A549 (cell line): ENCODE results near the gene OR8B4. TPM values are rescaled to one million over a fixed set of nuclear protein-coding genes. Genes with fewer than 3 reads are reported as not detected.

Source experiments
- ATAC-seq, 2 experiments: fragments of 200-7000 bp in 1 of 2; fragments of >200 bp in 1 of 2; cut with Nextera tagmentation in 1 of 2; cut with Tn5 transposase in 1 of 2; 3 replicates each; pipeline versions ENCODE4 v1.8.0 to v1.9.1; 2018 to 2020; ENCODE audit warnings: mild to moderate bottlenecking in 1 of 2, moderate library complexity in 1 of 2
- CTCF ChIA-PET: fragments of 300-600 bp; sonication (Branson Sonifier 250); formaldehyde crosslinking; extraction: SDS; loops from one replicate; lab custom pipeline; 2021; ENCODE audit warnings: antibody characterized with exemption, inconsistent platforms; lab: Yijun Ruan, JAX
- POLR2A ChIA-PET: fragments of 350-600 bp; formaldehyde crosslinking; extraction: SDS; loops from one replicate; lab custom pipeline; 2021; ENCODE audit warnings: antibody characterized with exemption, inconsistent platforms; lab: Yijun Ruan, JAX
- DNase-seq, 2 experiments: peaks; one replicate each; pipeline versions ENCODE4 v3.0.0 to v3.0.0-alpha.2; 2011 to 2016; ENCODE audit warnings: low read depth in 1 of 2, low spot score in 1 of 2
- FAIRE-seq: peaks from 2 replicates; lab custom pipeline; 2011; peaks lifted over from hg19 to GRCh38; lab: Jason Lieb, UNC
- H3K27ac ChIP-seq, 2 experiments: fragments of >200 bp; sonication (Bioruptor Twin); formaldehyde crosslinking; 3 replicates each; pipeline ENCODE4 v1.5.1; 2016 to 2017
- H3K4me1 ChIP-seq: fragments of >200 bp; sonication (Bioruptor Twin); formaldehyde crosslinking; 3 replicates; pipeline ENCODE4 v1.6.1; 2016
- H3K4me2 ChIP-seq: fragments of >200 bp; sonication (Bioruptor Twin); formaldehyde crosslinking; 3 replicates; pipeline ENCODE4 v1.6.1; 2016
- H3K4me3 ChIP-seq: fragments of >200 bp; sonication (Bioruptor Twin); formaldehyde crosslinking; 3 replicates; pipeline ENCODE4 v1.5.1; 2016
- H3K9me3 ChIP-seq: fragments of >200 bp; sonication (Bioruptor Twin); formaldehyde crosslinking; 3 replicates; pipeline ENCODE4 v1.6.1; 2016
- BHLHE40 ChIP-seq: IDR thresholded peaks from 2 replicates; pipeline ENCODE4 v1.6.1; 2012; ENCODE audit warnings: low read depth, low read length, inconsistent platforms
- CBX8 ChIP-seq: fragments of 200-600 bp; sonication (generic); IDR thresholded peaks from 2 replicates; pipeline ENCODE4 v1.6.1; 2016
- EP300 ChIP-seq, 2 experiments: fragments of >200 bp; sonication (Bioruptor Twin); formaldehyde crosslinking; IDR thresholded peaks; 2 replicates in 1 of 2; 3 replicates in 1 of 2; pipeline ENCODE4 v1.6.1; 2016 to 2017
- ESRRA ChIP-seq: fragments of 150-350 bp; IDR thresholded peaks from 2 replicates; pipeline ENCODE4 v1.6.1; 2014; ENCODE audit warnings: mild to moderate bottlenecking, low read length, borderline replicate concordance
- FOXS1 ChIP-seq: fragments of 250-450 bp; sonication (Bioruptor Pico); IDR thresholded peaks from 2 replicates; pipeline ENCODE4 v1.5.0; 2020; ENCODE audit warnings: mild to moderate bottlenecking, moderate library complexity
- HDAC2 ChIP-seq: fragments of 200-600 bp; sonication (generic); IDR thresholded peaks from 2 replicates; pipeline ENCODE4 v1.6.1; 2016
- JUN ChIP-seq, 2 experiments: fragments of >200 bp; sonication (Bioruptor Twin); formaldehyde crosslinking; IDR thresholded peaks; 2 replicates in 1 of 2; 3 replicates in 1 of 2; pipeline ENCODE4 v1.6.1; 2016 to 2017
- MAZ ChIP-seq: fragments of 150-350 bp; IDR thresholded peaks from 2 replicates; pipeline ENCODE4 v1.6.1; 2014; ENCODE audit warnings: antibody characterized with exemption, low read depth, low read length, borderline replicate concordance
- NPAS2 ChIP-seq: fragments of 250-450 bp; sonication (Bioruptor Pico); IDR thresholded peaks from 2 replicates; pipeline ENCODE4 v1.8.0; 2022; ENCODE audit warnings: mild to moderate bottlenecking, moderate library complexity, borderline replicate concordance
- PHF8 ChIP-seq: fragments of 200-600 bp; sonication (generic); IDR thresholded peaks from 2 replicates; pipeline ENCODE4 v1.6.1; 2016; ENCODE audit warnings: low read depth, mild to moderate bottlenecking, antibody characterized with exemption, moderate library complexity, borderline replicate concordance
- POLR2A ChIP-seq: IDR thresholded peaks from 2 replicates; pipeline ENCODE4 v1.6.1; 2012; ENCODE audit warnings: mild to moderate bottlenecking, low read length
- RAD21 ChIP-seq, 2 experiments: fragments of >200 bp in 1 of 2; sonication (Bioruptor Twin) in 1 of 2; formaldehyde crosslinking in 1 of 2; IDR thresholded peaks in 1 of 2; conservative IDR thresholded peaks in 1 of 2; 2 replicates in 1 of 2; 3 replicates in 1 of 2; pipeline ENCODE4 v1.6.1; 2012 to 2018; ENCODE audit warnings: inconsistent platforms in 1 of 2
- RFX5 ChIP-seq: fragments of 450-650 bp; IDR thresholded peaks from 2 replicates; pipeline ENCODE4 v1.7.1; 2014; ENCODE audit warnings: antibody characterized with exemption, mild to moderate bottlenecking, moderate library complexity
- SMC3 ChIP-seq: fragments of >200 bp; sonication (Bioruptor Twin); formaldehyde crosslinking; IDR thresholded peaks from 3 replicates; pipeline ENCODE4 v1.6.1; 2018; ENCODE audit warnings: inconsistent platforms
- SREBF2 ChIP-seq: fragments of 450-650 bp; IDR thresholded peaks from 2 replicates; pipeline ENCODE4 v1.6.1; 2014; ENCODE audit warnings: mild to moderate bottlenecking, moderate library complexity
- ZC3H11A ChIP-seq: fragments of 450-650 bp; IDR thresholded peaks from 2 replicates; pipeline ENCODE4 v1.6.1; 2014; ENCODE audit warnings: antibody characterized with exemption, mild to moderate bottlenecking
- ZSCAN20 ChIP-seq: fragments of 250-450 bp; sonication (Bioruptor Pico); IDR thresholded peaks from 2 replicates; pipeline ENCODE4 v1.8.0; 2022; ENCODE audit warnings: mild to moderate bottlenecking, moderate library complexity
- WGBS: methylation state at CpG from one replicate; pipeline ENCODE4 v1.1.6; 2017; ENCODE audit errors: missing lambda C conversion rate; 5-methylcytosine and 5-hydroxymethylcytosine counted together
- polyA plus RNA-seq, 4 experiments: library from polyadenylated mRNA; depleted of rRNA in 3 of 4; stranded (reverse); fragments of >200 nt; fragmentation: RNase III in 1 of 4; extraction: RNeasy Plus Mini Kit Qiagen cat#74134 plus additional on column Dnase treatment in 1 of 4; gene quantifications; 2 replicates in 3 of 4; 3 replicates in 1 of 4; pipeline ENCODE4 v1.2.3, GENCODE V29; 2011 to 2017
- TF ChIP-seq, protein P1 (sequence below): fragments of >200 bp; sonication (Bioruptor Twin); formaldehyde crosslinking; IDR thresholded peaks from 3 replicates; pipeline ENCODE4 v1.5.1; 2016
- TF ChIP-seq, protein P2 (sequence below): fragments of 250-450 bp; sonication (Bioruptor Pico); IDR thresholded peaks from 2 replicates; pipeline ENCODE4 v1.5.0; 2021; ENCODE audit warnings: mild to moderate bottlenecking, moderate library complexity, borderline replicate concordance

OR8B4 gene
- polyA plus RNA-seq, 2 of the 4 experiments (the other 2 are of a cell fraction), result not detected

DNA sequence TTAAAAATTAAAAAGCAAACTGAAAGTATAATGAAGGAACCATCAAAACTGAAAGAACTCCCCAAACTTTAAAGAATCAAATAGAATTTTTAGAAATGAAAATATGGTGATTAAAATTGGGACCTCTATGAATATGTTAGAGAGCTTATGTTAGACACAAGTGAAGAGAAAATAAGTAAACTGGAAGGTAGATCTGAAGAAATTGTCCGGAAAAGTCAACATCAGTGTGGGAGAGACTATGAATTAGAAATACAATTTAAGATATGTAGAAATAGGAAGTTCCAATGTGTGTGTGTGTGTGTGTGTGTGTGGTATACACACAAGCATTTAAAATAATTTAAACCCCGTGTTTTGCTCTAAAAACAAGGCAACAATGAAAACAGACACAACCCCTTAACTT is 4.9 kb upstream of the OR8B4 start:
- POLR2A ChIA-PET, result no interaction called here
- Histone ChIP-seq H3K9me3 (no peaks in the 10 kb centered on the region), H3K4me3 (no peak overlapping the region), H3K27ac (no peak overlapping the region), H3K4me2 (no peak overlapping the region), H3K4me1 (no peaks in the 10 kb centered on the region)
- FAIRE-seq, result no peak
- DNase-seq, result no peak
- WGBS, result 21% methylated on average over 2 of the region's 2 CpGs
- TF ChIP-seq EP300 (IDR thresholded peaks at IDR 0.05), result no peak
- no peak for TF ChIP-seq JUN (IDR thresholded peaks at IDR 0.05)
- TF ChIP-seq SMC3, result no peak
- TF ChIP-seq FOXS1 (CRISPR knock-in tag), result no peak
- TF ChIP-seq PHF8, result no peak
- TF ChIP-seq ESRRA, result no peak
- no peak for TF ChIP-seq NPAS2 (CRISPR knock-in tag)
- TF ChIP-seq HDAC2, result no peak
- no peak for TF ChIP-seq ZC3H11A
- TF ChIP-seq CBX8, result no peak
- ATAC-seq, result no peak
- CTCF ChIA-PET, result interaction anchor here (0.7 to 1.7 kb wide), 3 partner anchors 20 to 28 kb away, joined by 3 to 5 read pairs (median 4); no protein-coding TSS in a partner anchor

DNA sequence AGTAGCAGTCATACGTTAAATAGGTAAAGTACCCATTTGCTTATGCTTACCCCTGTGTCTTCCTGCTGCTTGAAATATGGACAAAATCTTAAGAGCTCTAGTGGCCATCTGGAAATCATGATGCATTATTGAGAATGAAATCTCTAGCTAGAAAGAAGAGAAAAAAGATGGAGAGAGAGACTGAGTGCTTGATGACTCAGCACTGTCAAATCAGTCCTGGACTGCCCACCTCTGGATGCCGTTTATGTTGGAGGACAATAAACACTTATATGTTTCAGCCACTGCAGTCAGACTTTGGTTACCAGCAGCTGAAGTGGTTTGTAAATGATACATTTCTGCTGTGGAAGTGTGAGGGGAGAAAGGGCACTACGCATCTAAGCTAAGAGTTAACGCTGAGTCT is 3.6 kb downstream of the OR8B4 start:
- no peaks in the 10 kb centered on the region for H3K4me1 ChIP-seq
- TF ChIP-seq HDAC2 (no peak), ESRRA (no peak), MAZ (no peak), ZSCAN20 (CRISPR knock-in tag) (no peak), POLR2A (no peak), BHLHE40 (no peak), PHF8 (no peak)
- H3K4me3 ChIP-seq, result no peak overlapping the region
- ChIA-PET POLR2A (no interaction called here), CTCF (interaction anchor here (1.5 kb wide), 1 partner anchor 19 kb away, joined by 3 read pairs; no protein-coding TSS in a partner anchor)
- FAIRE-seq (no peak), DNase-seq (no peak), ATAC-seq (no peak)
- H3K4me2 ChIP-seq, result no peak overlapping the region
- 41% methylated on average over 4 of the region's 4 CpGs for WGBS
- no peak overlapping the region for H3K27ac ChIP-seq
- no peaks in the 10 kb centered on the region for H3K9me3 ChIP-seq

DNA sequence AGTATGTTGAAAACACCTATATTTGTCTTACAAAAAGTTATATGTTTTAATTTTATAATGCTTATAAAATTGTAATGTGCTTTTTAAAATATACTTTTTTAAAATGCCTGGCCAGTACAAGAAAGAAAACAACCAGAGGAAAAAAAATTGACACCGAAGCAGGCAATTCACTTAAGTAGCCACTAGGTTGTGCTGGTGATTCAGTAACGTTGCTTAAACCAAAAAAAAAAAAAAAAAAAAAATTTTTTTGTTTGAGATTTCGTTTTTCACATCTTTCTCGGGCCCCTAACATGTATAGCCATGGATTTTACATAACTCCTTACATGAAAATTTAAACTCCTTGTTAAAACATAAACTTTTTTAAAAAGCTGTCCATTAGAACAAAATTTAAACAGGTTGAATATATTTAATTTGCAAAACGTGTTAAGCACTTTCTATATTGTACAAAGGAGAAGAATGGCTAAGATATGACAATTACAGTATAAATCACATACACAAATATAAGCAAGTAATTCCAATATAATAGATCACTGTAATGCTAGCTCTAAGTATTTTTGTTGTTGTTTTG is 9.2 kb downstream of the OR8B4 start:
- FAIRE-seq (no peak), DNase-seq (peak; percentile 10 to 56), ATAC-seq (no peak)
- POLR2A ChIA-PET, result no interaction called here
- TF ChIP-seq, protein P1, sequence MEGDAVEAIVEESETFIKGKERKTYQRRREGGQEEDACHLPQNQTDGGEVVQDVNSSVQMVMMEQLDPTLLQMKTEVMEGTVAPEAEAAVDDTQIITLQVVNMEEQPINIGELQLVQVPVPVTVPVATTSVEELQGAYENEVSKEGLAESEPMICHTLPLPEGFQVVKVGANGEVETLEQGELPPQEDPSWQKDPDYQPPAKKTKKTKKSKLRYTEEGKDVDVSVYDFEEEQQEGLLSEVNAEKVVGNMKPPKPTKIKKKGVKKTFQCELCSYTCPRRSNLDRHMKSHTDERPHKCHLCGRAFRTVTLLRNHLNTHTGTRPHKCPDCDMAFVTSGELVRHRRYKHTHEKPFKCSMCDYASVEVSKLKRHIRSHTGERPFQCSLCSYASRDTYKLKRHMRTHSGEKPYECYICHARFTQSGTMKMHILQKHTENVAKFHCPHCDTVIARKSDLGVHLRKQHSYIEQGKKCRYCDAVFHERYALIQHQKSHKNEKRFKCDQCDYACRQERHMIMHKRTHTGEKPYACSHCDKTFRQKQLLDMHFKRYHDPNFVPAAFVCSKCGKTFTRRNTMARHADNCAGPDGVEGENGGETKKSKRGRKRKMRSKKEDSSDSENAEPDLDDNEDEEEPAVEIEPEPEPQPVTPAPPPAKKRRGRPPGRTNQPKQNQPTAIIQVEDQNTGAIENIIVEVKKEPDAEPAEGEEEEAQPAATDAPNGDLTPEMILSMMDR, result peak; percentile 56
- peak; percentile 57 to 61; a peak in 4 of 5 replicates for TF ChIP-seq RAD21 (conservative IDR thresholded peaks at IDR 0.05 in 1 of 2, IDR thresholded peaks at IDR 0.05 in 1 of 2)
- peak; percentile 38; the same call in 1 of the 3 replicates for TF ChIP-seq SMC3
- TF ChIP-seq, protein P2, sequence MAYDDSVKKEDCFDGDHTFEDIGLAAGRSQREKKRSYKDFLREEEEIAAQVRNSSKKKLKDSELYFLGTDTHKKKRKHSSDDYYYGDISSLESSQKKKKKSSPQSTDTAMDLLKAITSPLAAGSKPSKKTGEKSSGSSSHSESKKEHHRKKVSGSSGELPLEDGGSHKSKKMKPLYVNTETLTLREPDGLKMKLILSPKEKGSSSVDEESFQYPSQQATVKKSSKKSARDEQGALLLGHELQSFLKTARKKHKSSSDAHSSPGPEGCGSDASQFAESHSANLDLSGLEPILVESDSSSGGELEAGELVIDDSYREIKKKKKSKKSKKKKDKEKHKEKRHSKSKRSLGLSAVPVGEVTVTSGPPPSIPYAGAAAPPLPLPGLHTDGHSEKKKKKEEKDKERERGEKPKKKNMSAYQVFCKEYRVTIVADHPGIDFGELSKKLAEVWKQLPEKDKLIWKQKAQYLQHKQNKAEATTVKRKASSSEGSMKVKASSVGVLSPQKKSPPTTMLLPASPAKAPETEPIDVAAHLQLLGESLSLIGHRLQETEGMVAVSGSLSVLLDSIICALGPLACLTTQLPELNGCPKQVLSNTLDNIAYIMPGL (CRISPR knock-in tag), result no peak
- TF ChIP-seq RFX5, result no peak
- TF ChIP-seq SREBF2, result no peak
- Histone ChIP-seq H3K4me2 (no peak overlapping the region), H3K9me3 (no peaks in the 10 kb centered on the region), H3K4me3 (no peak overlapping the region), H3K27ac (no peak overlapping the region), H3K4me1 (no peaks in the 10 kb centered on the region)
- CTCF ChIA-PET, result interaction anchor here (0.6 to 3.0 kb wide), 17 partner anchors 10 to 1085 kb away, joined by 3 to 19 read pairs (median 3); partner anchors contain the start of gene OR8B4
- 15% methylated on average over 5 of the region's 5 CpGs for WGBS
